IPS-18a (cell line): ENCODE data around the gene SCGB1D1.

Experiments
- H3K27ac ChIP-seq: one replicate; pipeline ENCODE4 v1.5.1; 2013; ENCODE audit warnings: low read length
- H3K27me3 ChIP-seq: one replicate; pipeline ENCODE4 v1.6.1; 2013; ENCODE audit warnings: mild to moderate bottlenecking, low read length; ENCODE audit not compliant: control insufficient read depth, insufficient read depth
- H3K36me3 ChIP-seq: one replicate; pipeline ENCODE4 v1.6.1; 2013; ENCODE audit warnings: low read depth, low read length; ENCODE audit not compliant: control insufficient read depth
- H3K4me1 ChIP-seq: one replicate; pipeline ENCODE4 v1.6.1; 2013; ENCODE audit warnings: low read depth, low read length; ENCODE audit not compliant: control insufficient read depth
- H3K4me3 ChIP-seq: one replicate; pipeline ENCODE4 v1.5.1; 2013; ENCODE audit warnings: low read length
- H3K9ac ChIP-seq: one replicate; pipeline ENCODE4 v1.6.1; 2013; ENCODE audit warnings: mild to moderate bottlenecking, low read length, moderate library complexity
- H3K9me3 ChIP-seq: one replicate; pipeline ENCODE4 v1.6.1; 2013; ENCODE audit warnings: low read depth, low read length; ENCODE audit not compliant: control insufficient read depth

SCGB1D1 gene

DNA sequence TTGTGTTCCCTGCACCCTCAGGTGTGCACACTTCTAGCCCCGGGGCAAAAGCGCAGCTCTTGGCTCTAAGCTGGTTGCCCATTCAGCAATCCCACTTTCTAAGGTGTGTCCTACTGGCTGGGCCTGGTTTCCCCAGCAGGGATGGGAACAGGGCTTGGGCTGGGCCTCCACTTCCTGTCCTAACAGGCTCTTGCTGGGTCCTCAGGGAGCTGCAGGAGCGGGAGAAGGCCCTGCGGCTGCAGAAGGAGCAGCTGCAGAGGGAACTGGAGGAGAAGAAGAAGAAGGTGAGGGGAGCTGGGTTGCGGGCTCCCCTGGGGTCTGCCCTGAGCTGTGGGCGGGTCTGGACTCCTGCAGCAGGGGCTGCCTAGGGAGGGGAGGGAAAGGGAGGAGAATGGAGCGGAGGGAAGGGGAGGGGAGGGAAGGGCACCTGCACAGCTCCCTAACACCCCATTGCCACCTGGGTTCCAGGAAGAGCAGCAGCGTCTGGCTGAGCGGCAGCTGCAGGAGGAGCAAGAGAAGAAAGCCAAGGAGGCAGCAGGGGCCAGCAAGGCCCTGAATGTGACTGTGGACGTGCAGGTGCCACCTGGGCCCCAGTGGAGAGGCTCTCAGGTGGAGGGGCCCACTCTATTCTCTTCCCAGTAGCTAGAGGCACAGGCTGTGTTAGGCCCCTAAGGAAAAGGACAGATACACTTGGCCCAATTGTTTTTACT lies 41.6 kb upstream of the SCGB1D1 start:
- Histone ChIP-seq H3K9me3 (no peaks in the 10 kb centered on the region), H3K9ac (no peak overlapping the region), H3K4me3 (no peak overlapping the region), H3K36me3 (peaks cover 78% of the 10 kb centered on the region), H3K27ac (no peak overlapping the region), H3K27me3 (no peaks in the 10 kb centered on the region), H3K4me1 (no peaks in the 10 kb centered on the region)

DNA sequence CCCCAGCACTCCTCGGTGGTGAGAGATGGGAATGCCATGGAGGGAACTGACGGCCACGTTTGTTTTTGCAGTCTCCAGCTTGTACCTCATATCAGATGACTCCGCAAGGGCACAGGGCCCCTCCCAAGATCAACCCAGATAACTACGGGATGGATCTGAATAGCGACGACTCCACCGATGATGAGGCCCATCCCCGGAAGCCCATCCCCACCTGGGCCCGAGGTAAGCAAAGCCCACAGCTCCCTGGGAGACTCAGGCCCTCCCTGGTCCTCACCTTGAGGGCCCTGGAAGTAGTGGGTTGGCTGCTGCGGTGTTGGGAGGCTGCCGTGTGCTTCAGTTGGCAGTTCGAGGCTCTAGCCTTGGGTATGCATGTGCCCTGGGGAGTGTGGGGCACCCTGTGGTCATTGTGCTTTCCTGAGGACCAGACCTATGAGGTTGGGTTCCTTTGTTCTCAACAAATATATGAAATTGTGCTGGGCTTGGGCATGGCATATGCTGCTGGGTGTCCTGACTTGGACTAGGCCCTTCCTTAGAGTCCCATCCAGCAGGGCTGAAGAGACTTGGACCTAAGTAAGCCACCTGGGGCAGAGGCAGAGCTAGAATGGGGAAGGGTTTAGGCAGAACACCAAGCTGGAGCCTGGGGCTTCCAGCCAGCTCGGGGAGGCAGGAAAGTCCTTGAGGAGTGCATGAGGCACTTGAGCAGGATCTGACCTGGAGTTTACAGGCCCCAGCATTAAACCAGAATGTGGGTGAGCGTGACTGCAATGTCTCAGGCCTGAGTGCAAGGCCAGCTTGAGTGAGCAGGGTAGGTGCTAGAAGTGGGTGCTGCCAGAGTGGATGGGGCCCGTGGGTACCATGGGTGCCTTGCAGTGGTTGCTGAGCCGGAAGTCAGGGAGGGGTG lies 39.8 kb upstream of the SCGB1D1 start:
- Histone ChIP-seq H3K4me1 (no peaks in the 10 kb centered on the region), H3K27me3 (no peaks in the 10 kb centered on the region), H3K27ac (no peak overlapping the region), H3K36me3 (peaks cover 69% of the 10 kb centered on the region), H3K9me3 (no peaks in the 10 kb centered on the region), H3K4me3 (no peak overlapping the region), H3K9ac (no peak overlapping the region)

DNA sequence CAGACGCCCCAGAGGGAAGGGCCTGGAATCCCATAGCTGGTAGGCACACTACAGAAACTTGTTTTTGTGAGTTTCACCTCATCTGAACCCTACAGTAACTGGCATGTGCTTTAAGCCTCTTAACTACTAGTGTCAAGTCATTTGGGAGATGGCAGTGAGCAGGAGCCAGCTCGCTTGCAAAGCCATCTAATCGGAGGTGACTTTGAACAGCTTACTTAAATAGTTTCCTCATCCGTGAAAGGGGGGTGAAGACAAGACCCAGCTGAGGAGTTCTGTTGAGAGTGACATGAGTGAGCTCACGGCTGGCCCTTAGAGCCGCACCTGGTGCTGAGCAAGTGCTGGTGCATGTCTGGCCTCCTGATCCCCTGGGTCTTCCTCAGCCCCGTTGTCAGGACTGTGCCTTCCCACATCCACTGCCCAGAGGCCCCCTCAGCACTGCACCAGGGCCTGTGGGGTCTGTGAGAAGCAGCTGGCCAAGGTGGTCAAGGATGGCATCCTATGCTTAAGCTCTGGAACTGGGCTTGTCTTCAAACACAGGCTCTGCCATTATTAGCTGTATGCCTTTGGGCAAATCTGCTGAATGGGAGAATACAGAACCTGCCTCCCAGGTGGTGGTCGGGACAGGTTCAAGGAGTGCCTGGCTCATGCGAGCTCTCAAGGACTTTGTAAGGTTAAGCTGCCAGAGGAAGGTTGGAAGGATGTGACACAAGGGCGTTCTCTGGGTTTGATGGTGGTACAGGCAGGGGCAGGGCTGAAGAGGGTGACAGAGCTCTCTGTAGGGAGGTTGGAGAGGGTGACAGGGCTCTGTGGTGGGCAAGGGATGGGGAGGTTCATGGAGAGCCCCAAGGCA lies 38.9 kb upstream of the SCGB1D1 start:
- H3K27ac ChIP-seq: no peak overlapping the region

DNA sequence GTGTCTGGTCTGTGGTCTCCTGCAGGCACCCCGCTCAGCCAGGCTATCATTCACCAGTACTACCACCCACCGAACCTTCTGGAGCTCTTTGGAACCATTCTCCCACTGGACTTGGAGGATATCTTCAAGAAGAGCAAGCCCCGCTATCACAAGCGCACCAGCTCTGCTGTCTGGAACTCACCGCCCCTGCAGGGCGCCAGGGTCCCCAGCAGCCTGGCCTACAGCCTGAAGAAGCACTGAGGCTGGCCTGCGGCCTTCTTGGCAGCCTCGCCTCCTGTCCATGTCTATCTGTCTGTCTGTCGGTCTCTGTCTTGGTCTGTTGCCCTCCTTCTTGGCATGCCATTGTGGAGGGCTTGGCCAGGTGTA lies 38.3 kb upstream of the SCGB1D1 start:
- no peaks in the 10 kb centered on the region for H3K27me3 ChIP-seq
- H3K9me3 ChIP-seq: no peaks in the 10 kb centered on the region
- H3K9ac ChIP-seq: no peak overlapping the region
- H3K4me3 ChIP-seq: no peak overlapping the region
- no peak overlapping the region for H3K27ac ChIP-seq
- peaks cover 57% of the 10 kb centered on the region for H3K36me3 ChIP-seq
- H3K4me1 ChIP-seq: no peaks in the 10 kb centered on the region

More for the DNA sequence above, 38.9 kb upstream of the SCGB1D1 start:
- Histone ChIP-seq H3K27me3 (no peaks in the 10 kb centered on the region), H3K4me3 (no peak overlapping the region), H3K4me1 (no peaks in the 10 kb centered on the region), H3K9ac (no peak overlapping the region), H3K36me3 (peaks cover 60% of the 10 kb centered on the region), H3K9me3 (no peaks in the 10 kb centered on the region)

DNA sequence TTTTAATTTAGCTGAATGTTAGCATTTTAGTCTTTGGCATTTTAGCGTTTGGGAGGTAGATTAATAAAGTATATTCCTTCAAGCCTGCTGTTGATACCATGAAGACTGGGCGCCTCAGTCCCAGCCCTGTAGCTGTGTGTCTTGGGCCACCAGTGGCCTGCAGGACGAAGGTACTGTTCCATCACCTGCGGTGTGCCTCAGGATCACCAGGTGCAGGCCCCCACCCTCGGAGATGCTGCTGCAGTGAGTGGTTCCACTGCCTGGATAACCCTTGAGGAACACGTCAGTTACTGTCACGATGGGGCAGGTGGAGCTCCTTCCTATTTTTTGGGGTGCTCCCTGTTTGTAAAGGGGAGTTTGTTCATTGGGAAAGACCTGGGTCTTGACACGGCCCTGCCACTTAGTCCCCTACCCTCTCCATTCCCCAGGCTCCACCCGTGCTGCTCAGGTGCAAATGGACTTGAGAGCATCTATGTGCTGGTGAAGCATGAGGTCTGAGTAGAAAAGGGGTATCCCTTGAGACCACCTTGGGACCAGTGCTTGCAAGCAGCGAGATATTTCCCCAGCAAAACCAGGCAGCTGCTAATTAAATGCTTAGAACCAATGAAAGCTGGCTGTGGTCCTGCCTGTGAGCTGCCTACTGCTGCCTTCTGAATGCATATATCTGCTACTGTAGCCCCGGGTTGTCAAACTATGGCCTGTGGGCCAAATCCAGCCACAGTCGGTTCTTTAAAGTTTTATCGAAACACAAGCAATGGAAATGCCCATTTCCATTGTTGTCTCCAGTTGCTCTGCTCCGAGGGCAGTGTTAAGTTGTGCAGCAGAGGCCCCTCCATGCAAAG lies 37.5 kb upstream of the SCGB1D1 start:
- Histone ChIP-seq H3K9ac (no peak overlapping the region), H3K27me3 (no peaks in the 10 kb centered on the region), H3K4me1 (no peaks in the 10 kb centered on the region), H3K27ac (no peak overlapping the region), H3K9me3 (no peaks in the 10 kb centered on the region), H3K36me3 (peaks cover 50% of the 10 kb centered on the region), H3K4me3 (no peak overlapping the region)

DNA sequence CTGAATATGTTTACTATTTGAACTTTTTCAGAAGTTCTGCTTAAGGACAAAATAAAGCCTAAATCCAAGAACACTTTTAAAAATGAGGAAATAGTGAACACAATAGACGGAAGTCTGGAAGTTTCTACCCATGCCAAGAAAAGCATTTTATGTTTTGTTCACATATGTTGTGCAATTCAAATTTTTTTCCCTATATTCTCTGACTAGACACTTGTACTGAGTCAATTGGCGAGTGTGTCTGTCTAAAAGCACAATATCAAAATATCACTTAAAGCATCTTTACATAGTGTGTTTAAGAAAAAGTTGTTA lies 37.0 kb upstream of the SCGB1D1 start:
- no peak overlapping the region for H3K9ac ChIP-seq
- H3K4me3 ChIP-seq: no peak overlapping the region
- H3K27me3 ChIP-seq: no peaks in the 10 kb centered on the region
- no peaks in the 10 kb centered on the region for H3K4me1 ChIP-seq
- H3K9me3 ChIP-seq: no peaks in the 10 kb centered on the region
- H3K27ac ChIP-seq: no peak overlapping the region
- peaks cover 44% of the 10 kb centered on the region for H3K36me3 ChIP-seq

DNA sequence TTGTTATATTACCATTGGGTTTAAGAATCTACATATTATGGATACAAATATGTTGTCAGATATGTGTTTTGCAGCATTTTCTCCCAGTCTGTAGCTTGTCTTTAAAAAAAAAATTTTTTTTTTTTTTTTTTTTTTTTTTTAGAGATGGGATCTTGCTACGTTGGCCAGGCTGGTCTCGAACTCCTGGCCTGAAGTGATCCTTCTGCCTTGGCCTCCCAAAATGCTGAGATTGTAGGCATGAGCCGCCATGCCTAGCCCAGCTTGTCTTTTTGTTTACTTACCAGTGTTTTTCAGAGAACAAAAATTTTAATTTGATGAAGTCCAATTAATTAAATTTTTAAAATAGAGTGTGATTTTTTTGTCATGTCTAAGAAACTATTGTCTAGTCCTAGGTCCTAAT lies 36.4 kb upstream of the SCGB1D1 start:
- Histone ChIP-seq H3K4me1 (no peaks in the 10 kb centered on the region), H3K36me3 (peaks cover 38% of the 10 kb centered on the region), H3K27ac (no peak overlapping the region), H3K9ac (no peak overlapping the region), H3K27me3 (no peaks in the 10 kb centered on the region), H3K9me3 (no peaks in the 10 kb centered on the region), H3K4me3 (no peak overlapping the region)

DNA sequence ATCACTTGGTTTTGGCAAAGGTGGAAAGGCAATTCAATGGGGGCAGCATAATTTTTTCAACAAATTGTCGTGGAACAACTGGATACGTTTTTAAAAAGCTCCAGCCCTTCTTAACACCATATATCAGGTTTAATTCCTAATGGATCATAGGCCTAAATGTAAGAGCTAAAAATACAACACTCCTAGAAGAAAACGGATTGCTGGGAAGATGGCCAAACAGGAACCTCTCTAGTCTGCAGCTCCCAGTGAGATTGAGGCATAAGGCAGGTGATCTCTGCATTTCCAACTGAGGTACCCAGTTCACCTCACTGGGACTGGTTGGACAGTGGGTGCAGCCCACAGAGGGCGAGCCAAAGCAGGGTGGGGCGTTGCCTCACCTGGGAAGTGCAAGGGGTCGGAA lies 32.4 kb upstream of the SCGB1D1 start:
- Histone ChIP-seq H3K27me3 (no peaks in the 10 kb centered on the region), H3K9me3 (no peaks in the 10 kb centered on the region), H3K27ac (no peak overlapping the region), H3K4me1 (no peaks in the 10 kb centered on the region), H3K36me3 (peaks cover 6% of the 10 kb centered on the region), H3K9ac (no peak overlapping the region), H3K4me3 (no peak overlapping the region)

DNA sequence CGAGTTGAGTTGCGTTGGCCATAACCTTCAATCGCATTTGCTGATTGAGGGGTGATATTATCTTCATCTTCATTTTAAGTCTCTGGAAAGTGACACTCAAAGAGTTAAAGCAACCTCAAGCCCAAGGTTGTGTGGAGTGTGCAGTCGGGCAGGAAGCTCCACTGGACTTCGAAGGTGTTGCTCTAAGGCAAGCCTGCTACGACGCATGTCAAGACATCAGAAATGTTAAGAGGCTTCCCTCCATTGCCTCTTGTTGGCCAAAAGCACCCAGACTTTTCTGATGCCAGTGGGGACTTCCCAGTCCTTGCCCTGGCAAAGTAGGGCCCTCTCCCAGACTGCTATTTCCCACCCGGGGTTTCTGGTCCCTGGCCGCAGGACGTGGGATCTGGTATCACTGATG lies 23.6 kb upstream of the SCGB1D1 start:
- no peaks in the 10 kb centered on the region for H3K9me3 ChIP-seq
- H3K27me3 ChIP-seq: peaks cover 1% of the 10 kb centered on the region
- H3K4me1 ChIP-seq: no peaks in the 10 kb centered on the region
- no peak overlapping the region for H3K9ac ChIP-seq
- H3K36me3 ChIP-seq: no peaks in the 10 kb centered on the region
- H3K27ac ChIP-seq: no peak overlapping the region
- no peak overlapping the region for H3K4me3 ChIP-seq

DNA sequence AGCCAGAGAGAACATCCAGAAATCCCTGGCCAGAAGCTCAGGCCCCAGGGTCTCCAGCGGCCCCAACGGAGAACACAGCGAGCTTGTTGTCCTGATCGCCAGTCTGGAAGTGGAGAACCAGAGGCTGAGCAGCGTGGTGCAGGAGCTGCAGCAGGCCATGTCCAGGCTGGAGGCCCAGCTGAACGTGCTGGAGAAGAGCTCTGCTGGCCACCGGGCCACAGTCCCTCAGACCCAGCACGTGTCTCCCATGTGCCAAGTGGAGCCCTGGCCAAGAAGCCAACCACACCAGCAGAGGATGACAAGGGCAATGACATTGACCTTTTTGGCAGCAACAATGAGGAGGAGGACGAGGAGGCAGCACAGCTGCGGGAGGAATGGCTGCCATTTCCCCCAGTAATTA lies 20.6 kb upstream of the SCGB1D1 start:
- Histone ChIP-seq H3K27me3 (peaks cover 7% of the 10 kb centered on the region), H3K36me3 (no peaks in the 10 kb centered on the region), H3K9me3 (no peaks in the 10 kb centered on the region), H3K9ac (no peak overlapping the region), H3K27ac (no peak overlapping the region), H3K4me3 (no peak overlapping the region), H3K4me1 (no peaks in the 10 kb centered on the region)

DNA sequence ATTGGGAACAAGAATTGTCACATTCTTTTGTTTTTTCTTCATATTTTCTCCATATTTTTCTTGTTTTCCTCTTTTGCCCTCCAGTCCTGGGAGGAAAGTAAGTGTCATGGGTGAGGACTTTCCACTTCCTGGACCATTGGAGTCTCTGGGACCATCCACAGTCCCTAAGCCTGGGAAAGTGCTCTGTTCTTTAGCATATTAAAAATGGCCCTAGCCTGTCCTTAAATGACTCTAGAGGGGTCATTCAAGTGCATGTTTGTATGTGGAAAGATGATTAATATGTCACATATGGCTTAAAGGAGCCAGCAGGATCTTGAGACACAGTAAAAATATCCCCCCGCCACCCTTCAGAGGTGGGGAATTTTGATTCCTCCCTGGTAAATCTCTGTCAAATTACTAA lies 20.1 kb upstream of the SCGB1D1 start:
- Histone ChIP-seq H3K27me3 (peaks cover 7% of the 10 kb centered on the region), H3K9me3 (no peaks in the 10 kb centered on the region), H3K4me1 (no peaks in the 10 kb centered on the region), H3K9ac (no peak overlapping the region), H3K27ac (no peak overlapping the region), H3K36me3 (no peaks in the 10 kb centered on the region), H3K4me3 (no peak overlapping the region)
